HEK293 (cell line): ENCODE data around the gene CACNA2D3.

Experiments
- CTCF ChIA-PET: fragments of 350-600 bp; formaldehyde crosslinking; extraction: SDS; loops from one replicate; lab custom pipeline; 2021; ENCODE audit warnings: antibody characterized with exemption; lab: Yijun Ruan, JAX
- POLR2A ChIA-PET: fragments of 300-600 bp; formaldehyde crosslinking; extraction: SDS; loops from one replicate; lab custom pipeline; 2020; ENCODE audit warnings: antibody characterized with exemption, inconsistent platforms; lab: Yijun Ruan, JAX
- H3K27ac ChIP-seq: fragments of 200-500 bp; sonication (Bioruptor generic); 2 replicates; pipeline ENCODE4 v1.5.1; 2014; ENCODE audit warnings: low read depth, low read length, control low read depth, inconsistent platforms; ENCODE audit errors: extremely low read depth
- H3K36me3 ChIP-seq, 2 experiments: fragments of 200-500 bp in 1 of 2; sonication (Bioruptor generic) in 1 of 2; 1 replicate in 1 of 2; 2 replicates in 1 of 2; pipeline ENCODE4 v1.5.1; 2014 to 2017; ENCODE audit warnings: inconsistent platforms in 2 of 2, low read length in 2 of 2; ENCODE audit not compliant: control insufficient read depth in 2 of 2, insufficient read depth in 1 of 2
- H3K4me1 ChIP-seq: fragments of 200-500 bp; sonication (Bioruptor generic); 2 replicates; pipeline ENCODE4 v1.5.1; 2014; ENCODE audit warnings: mild to moderate bottlenecking, low read length, inconsistent platforms; ENCODE audit not compliant: control insufficient read depth, insufficient read depth
- H3K4me3 ChIP-seq: 2 replicates; pipeline ENCODE4 v1.5.1; 2011; ENCODE audit warnings: low read depth, mild to moderate bottlenecking, control low read depth, low read length, moderate library complexity
- H3K9me3 ChIP-seq: fragments of 200-500 bp; sonication (Bioruptor generic); 2 replicates; pipeline ENCODE4 v1.5.1; 2014; ENCODE audit warnings: low read depth, low read length, inconsistent platforms; ENCODE audit not compliant: control insufficient read depth, insufficient read depth
- BCL11A ChIP-seq: fragments of 450-650 bp; formaldehyde crosslinking; IDR thresholded peaks from 2 replicates; pipeline ENCODE4 v1.5.1; 2016; ENCODE audit warnings: low read depth, missing biosample characterization, missing genetic modification characterization
- IKZF3 ChIP-seq: fragments of 450-650 bp; IDR thresholded peaks from 2 replicates; pipeline ENCODE4 v1.5.0; 2018; ENCODE audit warnings: missing biosample characterization, mild to moderate bottlenecking, missing genetic modification characterization, moderate library complexity
- MEIS1 ChIP-seq: sonication (generic); formaldehyde crosslinking; IDR thresholded peaks from 2 replicates; pipeline ENCODE4 v1.8.1; 2022; ENCODE audit warnings: missing genetic modification reagents, mild to moderate bottlenecking, borderline replicate concordance
- SCRT1 ChIP-seq: fragments of 450-650 bp; formaldehyde crosslinking; IDR thresholded peaks from 2 replicates; pipeline ENCODE4 v1.5.1; 2016; ENCODE audit warnings: missing biosample characterization, missing genetic modification characterization, borderline replicate concordance
- ZNF37A ChIP-seq: fragments of 450-650 bp; IDR thresholded peaks from 2 replicates; pipeline ENCODE4 v1.5.1; 2018; ENCODE audit warnings: missing biosample characterization, missing genetic modification characterization
- ZNF596 ChIP-seq: fragments of 450-650 bp; IDR thresholded peaks from 2 replicates; pipeline ENCODE4 v1.5.0; 2018; ENCODE audit warnings: missing biosample characterization, mild to moderate bottlenecking, missing genetic modification characterization, moderate library complexity
- ZNF624 ChIP-seq: fragments of 450-650 bp; formaldehyde crosslinking; IDR thresholded peaks from 2 replicates; pipeline ENCODE4 v1.5.1; 2017; ENCODE audit warnings: missing biosample characterization, missing genetic modification characterization
- ZNF830 ChIP-seq: fragments of 450-650 bp; IDR thresholded peaks from 2 replicates; pipeline ENCODE4 v1.5.0; 2018; ENCODE audit warnings: missing biosample characterization, missing genetic modification characterization, low read depth, mild to moderate bottlenecking, moderate library complexity
- TF ChIP-seq, protein P1 (sequence below): fragments of 450-650 bp; formaldehyde crosslinking; IDR thresholded peaks from 2 replicates; pipeline ENCODE4 v1.5.1; 2016; ENCODE audit warnings: missing biosample characterization, missing genetic modification characterization
- TF ChIP-seq, protein P2 (sequence below): sonication (generic); formaldehyde crosslinking; IDR thresholded peaks from 2 replicates; pipeline ENCODE4 v1.8.1; 2022; ENCODE audit warnings: mild to moderate bottlenecking, moderate library complexity, missing genetic modification reagents
- TF ChIP-seq, protein P3 (sequence below): fragments of 450-650 bp; formaldehyde crosslinking; IDR thresholded peaks from 2 replicates; pipeline ENCODE4 v1.5.1; 2016; ENCODE audit warnings: missing biosample characterization, missing genetic modification characterization
- TF ChIP-seq, protein P4 (sequence below): fragments of 450-650 bp; formaldehyde crosslinking; IDR thresholded peaks from 2 replicates; pipeline ENCODE4 v1.5.1; 2016; ENCODE audit warnings: missing biosample characterization, missing genetic modification characterization
- TF ChIP-seq, protein P5 (sequence below): fragments of 450-650 bp; formaldehyde crosslinking; IDR thresholded peaks from 2 replicates; pipeline ENCODE4 v1.5.1; 2016; ENCODE audit warnings: missing biosample characterization, missing genetic modification characterization
- TF ChIP-seq, protein P6 (sequence below): fragments of 450-650 bp; formaldehyde crosslinking; IDR thresholded peaks from 2 replicates; pipeline ENCODE4 v1.5.1; 2016; ENCODE audit warnings: missing biosample characterization, missing genetic modification characterization
- TF ChIP-seq, protein P7 (sequence below): fragments of 450-650 bp; formaldehyde crosslinking; IDR thresholded peaks from 2 replicates; pipeline ENCODE4 v1.5.1; 2016; ENCODE audit warnings: missing biosample characterization, missing genetic modification characterization

Gene CACNA2D3

DNA sequence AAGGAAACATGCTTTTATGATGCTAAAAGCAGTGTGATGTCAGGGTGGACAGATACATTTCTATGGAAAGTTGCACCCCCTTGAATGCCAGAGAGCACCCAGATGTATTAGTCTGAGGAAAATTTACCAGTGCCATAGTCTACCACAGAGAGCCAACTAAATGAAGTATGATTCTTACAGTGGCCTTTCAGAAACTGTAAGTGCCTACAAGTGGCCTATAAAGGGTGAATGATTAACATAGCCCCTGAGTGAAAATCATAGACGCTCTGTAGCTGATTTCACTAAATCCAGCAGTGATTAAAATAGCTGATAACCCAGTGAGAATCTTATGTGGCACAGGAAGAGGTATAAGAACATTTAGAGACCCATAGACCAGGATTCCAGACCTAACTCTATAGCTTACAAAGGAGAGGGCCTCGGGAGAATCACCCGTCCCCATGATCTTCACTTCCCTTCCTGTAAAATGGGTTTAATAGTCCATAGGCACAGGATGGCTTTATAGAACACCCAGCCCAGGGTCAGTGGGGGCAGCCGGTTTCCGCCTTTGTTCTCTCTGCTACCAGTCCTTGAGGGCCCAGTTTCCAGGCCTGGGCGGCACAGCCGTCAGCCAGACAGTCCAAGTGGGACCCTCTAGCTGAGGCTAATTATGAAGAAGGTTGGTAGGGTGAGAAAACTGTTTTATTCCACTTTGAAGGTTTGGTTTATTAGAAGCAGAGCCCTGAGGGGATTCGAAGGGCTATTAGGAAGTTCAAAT is 35.5 kb upstream of the CACNA2D3 start (continued):
- TF ChIP-seq, protein P1, sequence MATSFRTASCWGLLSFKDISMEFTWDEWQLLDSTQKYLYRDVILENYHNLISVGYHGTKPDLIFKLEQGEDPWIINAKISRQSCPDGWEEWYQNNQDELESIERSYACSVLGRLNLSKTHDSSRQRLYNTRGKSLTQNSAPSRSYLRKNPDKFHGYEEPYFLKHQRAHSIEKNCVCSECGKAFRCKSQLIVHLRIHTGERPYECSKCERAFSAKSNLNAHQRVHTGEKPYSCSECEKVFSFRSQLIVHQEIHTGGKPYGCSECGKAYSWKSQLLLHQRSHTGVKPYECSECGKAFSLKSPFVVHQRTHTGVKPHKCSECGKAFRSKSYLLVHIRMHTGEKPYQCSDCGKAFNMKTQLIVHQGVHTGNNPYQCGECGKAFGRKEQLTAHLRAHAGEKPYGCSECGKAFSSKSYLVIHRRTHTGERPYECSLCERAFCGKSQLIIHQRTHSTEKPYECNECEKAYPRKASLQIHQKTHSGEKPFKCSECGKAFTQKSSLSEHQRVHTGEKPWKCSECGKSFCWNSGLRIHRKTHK (tag by site-specific recombination), result no peak

DNA sequence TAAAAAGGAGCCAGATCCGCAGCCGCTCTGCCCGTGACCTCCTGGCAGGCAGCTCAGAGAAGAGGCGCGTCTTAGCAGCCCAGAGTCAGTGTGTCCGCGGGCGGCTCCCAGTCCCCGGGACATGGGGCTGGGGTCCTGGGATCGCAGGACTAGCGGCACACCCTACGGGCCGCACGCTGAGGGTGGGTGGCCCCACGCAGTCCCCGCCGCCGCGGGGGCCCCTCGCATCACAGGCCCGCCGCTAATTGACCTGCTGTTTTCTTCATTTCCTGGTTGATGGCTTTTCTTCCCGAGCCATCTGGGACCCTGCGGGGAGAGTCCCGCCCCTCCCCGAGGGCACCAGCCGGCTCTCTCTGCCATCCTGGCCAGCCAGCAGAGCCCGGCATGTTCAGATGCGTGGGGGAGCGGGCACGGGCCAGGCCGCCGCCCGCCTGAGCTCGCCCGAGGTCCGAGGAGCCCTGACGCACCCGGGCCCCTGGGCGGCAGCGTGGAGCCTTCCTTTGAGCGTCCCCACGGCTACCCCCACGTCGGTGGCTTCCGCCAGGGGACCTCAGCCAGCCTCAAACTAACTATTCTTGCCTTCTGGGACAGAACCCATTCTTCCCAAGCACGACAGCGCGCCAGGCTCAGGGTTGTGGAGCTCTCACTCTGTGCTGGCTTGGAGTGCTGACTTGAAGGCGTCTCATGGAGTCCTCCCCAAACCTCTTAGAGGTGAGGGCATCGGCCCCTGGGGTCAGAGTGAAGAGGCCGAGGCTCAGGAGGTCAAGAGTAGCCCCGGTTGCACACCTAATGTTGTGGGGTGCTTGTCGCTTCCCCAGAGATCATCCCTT is 34.6 kb upstream of the CACNA2D3 start:
- no peaks in the 10 kb centered on the region for H3K9me3 ChIP-seq
- CTCF ChIA-PET, result no interaction called here
- POLR2A ChIA-PET, result no interaction called here

More for the DNA sequence above, 34.6 kb upstream of the CACNA2D3 start:
- no peaks in the 10 kb centered on the region for H3K36me3 ChIP-seq
- no peak overlapping the region for H3K4me3 ChIP-seq
- H3K27ac ChIP-seq, result no peak overlapping the region
- H3K4me1 ChIP-seq, result no peaks in the 10 kb centered on the region
- TF ChIP-seq, protein P2, sequence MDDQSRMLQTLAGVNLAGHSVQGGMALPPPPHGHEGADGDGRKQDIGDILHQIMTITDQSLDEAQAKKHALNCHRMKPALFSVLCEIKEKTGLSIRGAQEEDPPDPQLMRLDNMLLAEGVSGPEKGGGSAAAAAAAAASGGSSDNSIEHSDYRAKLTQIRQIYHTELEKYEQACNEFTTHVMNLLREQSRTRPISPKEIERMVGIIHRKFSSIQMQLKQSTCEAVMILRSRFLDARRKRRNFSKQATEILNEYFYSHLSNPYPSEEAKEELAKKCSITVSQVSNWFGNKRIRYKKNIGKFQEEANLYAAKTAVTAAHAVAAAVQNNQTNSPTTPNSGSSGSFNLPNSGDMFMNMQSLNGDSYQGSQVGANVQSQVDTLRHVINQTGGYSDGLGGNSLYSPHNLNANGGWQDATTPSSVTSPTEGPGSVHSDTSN, result no peak
- no peak for TF ChIP-seq ZNF596 (tag by site-specific recombination)
- no peak for TF ChIP-seq ZNF37A (tag by site-specific recombination)
- TF ChIP-seq, protein P3, sequence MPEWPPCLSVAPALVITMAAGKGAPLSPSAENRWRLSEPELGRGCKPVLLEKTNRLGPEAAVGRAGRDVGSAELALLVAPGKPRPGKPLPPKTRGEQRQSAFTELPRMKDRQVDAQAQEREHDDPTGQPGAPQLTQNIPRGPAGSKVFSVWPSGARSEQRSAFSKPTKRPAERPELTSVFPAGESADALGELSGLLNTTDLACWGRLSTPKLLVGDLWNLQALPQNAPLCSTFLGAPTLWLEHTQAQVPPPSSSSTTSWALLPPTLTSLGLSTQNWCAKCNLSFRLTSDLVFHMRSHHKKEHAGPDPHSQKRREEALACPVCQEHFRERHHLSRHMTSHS (tag by site-specific recombination), result no peak
- TF ChIP-seq ZNF624 (tag by site-specific recombination), result no peak
- TF ChIP-seq ZNF830 (tag by site-specific recombination), result no peak
- TF ChIP-seq, protein P4, sequence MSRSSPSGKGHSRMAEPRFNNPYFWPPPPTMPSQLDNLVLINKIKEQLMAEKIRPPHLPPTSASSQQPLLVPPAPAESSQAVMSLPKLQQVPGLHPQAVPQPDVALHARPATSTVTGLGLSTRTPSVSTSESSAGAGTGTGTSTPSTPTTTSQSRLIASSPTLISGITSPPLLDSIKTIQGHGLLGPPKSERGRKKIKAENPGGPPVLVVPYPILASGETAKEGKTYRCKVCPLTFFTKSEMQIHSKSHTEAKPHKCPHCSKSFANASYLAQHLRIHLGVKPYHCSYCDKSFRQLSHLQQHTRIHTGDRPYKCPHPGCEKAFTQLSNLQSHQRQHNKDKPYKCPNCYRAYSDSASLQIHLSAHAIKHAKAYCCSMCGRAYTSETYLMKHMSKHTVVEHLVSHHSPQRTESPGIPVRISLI (tag by site-specific recombination), result no peak
- no peak for TF ChIP-seq MEIS1 (CRISPR knock-in tag)
- TF ChIP-seq, protein P5, sequence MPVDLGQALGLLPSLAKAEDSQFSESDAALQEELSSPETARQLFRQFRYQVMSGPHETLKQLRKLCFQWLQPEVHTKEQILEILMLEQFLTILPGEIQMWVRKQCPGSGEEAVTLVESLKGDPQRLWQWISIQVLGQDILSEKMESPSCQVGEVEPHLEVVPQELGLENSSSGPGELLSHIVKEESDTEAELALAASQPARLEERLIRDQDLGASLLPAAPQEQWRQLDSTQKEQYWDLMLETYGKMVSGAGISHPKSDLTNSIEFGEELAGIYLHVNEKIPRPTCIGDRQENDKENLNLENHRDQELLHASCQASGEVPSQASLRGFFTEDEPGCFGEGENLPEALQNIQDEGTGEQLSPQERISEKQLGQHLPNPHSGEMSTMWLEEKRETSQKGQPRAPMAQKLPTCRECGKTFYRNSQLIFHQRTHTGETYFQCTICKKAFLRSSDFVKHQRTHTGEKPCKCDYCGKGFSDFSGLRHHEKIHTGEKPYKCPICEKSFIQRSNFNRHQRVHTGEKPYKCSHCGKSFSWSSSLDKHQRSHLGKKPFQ (tag by site-specific recombination), result no peak
- TF ChIP-seq BCL11A (tag by site-specific recombination), result no peak
- no peak for TF ChIP-seq SCRT1 (tag by site-specific recombination)
- no peak for TF ChIP-seq IKZF3
- TF ChIP-seq, protein P6, sequence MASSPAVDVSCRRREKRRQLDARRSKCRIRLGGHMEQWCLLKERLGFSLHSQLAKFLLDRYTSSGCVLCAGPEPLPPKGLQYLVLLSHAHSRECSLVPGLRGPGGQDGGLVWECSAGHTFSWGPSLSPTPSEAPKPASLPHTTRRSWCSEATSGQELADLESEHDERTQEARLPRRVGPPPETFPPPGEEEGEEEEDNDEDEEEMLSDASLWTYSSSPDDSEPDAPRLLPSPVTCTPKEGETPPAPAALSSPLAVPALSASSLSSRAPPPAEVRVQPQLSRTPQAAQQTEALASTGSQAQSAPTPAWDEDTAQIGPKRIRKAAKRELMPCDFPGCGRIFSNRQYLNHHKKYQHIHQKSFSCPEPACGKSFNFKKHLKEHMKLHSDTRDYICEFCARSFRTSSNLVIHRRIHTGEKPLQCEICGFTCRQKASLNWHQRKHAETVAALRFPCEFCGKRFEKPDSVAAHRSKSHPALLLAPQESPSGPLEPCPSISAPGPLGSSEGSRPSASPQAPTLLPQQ (tag by site-specific recombination), result no peak
- TF ChIP-seq, protein P7, sequence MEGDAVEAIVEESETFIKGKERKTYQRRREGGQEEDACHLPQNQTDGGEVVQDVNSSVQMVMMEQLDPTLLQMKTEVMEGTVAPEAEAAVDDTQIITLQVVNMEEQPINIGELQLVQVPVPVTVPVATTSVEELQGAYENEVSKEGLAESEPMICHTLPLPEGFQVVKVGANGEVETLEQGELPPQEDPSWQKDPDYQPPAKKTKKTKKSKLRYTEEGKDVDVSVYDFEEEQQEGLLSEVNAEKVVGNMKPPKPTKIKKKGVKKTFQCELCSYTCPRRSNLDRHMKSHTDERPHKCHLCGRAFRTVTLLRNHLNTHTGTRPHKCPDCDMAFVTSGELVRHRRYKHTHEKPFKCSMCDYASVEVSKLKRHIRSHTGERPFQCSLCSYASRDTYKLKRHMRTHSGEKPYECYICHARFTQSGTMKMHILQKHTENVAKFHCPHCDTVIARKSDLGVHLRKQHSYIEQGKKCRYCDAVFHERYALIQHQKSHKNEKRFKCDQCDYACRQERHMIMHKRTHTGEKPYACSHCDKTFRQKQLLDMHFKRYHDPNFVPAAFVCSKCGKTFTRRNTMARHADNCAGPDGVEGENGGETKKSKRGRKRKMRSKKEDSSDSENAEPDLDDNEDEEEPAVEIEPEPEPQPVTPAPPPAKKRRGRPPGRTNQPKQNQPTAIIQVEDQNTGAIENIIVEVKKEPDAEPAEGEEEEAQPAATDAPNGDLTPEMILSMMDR (tag by site-specific recombination), result no peak
